H9 (cell line): Measurements from ENCODE around the gene FBXL5. TPM values are rescaled to one million over a fixed set of nuclear protein-coding genes. Genes with fewer than 3 reads are reported as not detected.

Experiments
- DNase-seq: peaks from one replicate; pipeline ENCODE4 v3.0.0-alpha.2; 2017
- H2AFZ ChIP-seq: one replicate; pipeline ENCODE4 v1.6.1; 2013; ENCODE audit warnings: mild to moderate bottlenecking, low read length, control low read depth, moderate library complexity
- H2AK5ac ChIP-seq: 2 replicates; pipeline ENCODE4 v1.6.1; 2013; ENCODE audit warnings: low read length, control low read depth, mixed read lengths; ENCODE audit not compliant: insufficient read length
- H2BK120ac ChIP-seq: one replicate; pipeline ENCODE4 v1.6.1; 2013; ENCODE audit warnings: low read depth, mild to moderate bottlenecking, low read length, control low read depth, inconsistent platforms; ENCODE audit not compliant: poor library complexity, severe bottlenecking
- H2BK12ac ChIP-seq: 2 replicates; pipeline ENCODE4 v1.6.1; 2013; ENCODE audit warnings: low read length, control low read depth, mixed read lengths, low read depth; ENCODE audit not compliant: insufficient read length
- H2BK15ac ChIP-seq: 2 replicates; pipeline ENCODE4 v1.6.1; 2013; ENCODE audit warnings: low read depth, low read length, control low read depth
- H2BK20ac ChIP-seq: one replicate; pipeline ENCODE4 v1.6.1; 2013; ENCODE audit warnings: low read depth, mild to moderate bottlenecking, low read length, control low read depth, inconsistent platforms; ENCODE audit not compliant: poor library complexity, severe bottlenecking
- H2BK5ac ChIP-seq: 2 replicates; pipeline ENCODE4 v1.6.1; 2013; ENCODE audit warnings: low read length, control low read depth, mixed read lengths; ENCODE audit not compliant: insufficient read length
- H3K14ac ChIP-seq: 2 replicates; pipeline ENCODE4 v1.6.1; 2013; ENCODE audit warnings: low read length, control low read depth; ENCODE audit not compliant: insufficient read depth
- H3K18ac ChIP-seq: 2 replicates; pipeline ENCODE4 v1.6.1; 2013; ENCODE audit warnings: low read depth, mild to moderate bottlenecking, mixed read lengths, low read length, control low read depth; ENCODE audit not compliant: insufficient read length
- H3K23ac ChIP-seq: 2 replicates; pipeline ENCODE4 v1.6.1; 2013; ENCODE audit warnings: low read length, control low read depth, mixed read lengths, low read depth; ENCODE audit not compliant: insufficient read length
- H3K23me2 ChIP-seq: 2 replicates; pipeline ENCODE4 v1.6.1; 2013; ENCODE audit warnings: low read depth, mild to moderate bottlenecking, mixed read lengths, low read length, control low read depth; ENCODE audit not compliant: insufficient read length, poor library complexity, severe bottlenecking
- H3K27ac ChIP-seq: 2 replicates; pipeline ENCODE4 v1.5.1; 2013; ENCODE audit warnings: low read length, control low read depth, mixed read lengths, low read depth; ENCODE audit not compliant: insufficient read length
- H3K27me3 ChIP-seq: 2 replicates; pipeline ENCODE4 v1.6.1; 2013; ENCODE audit warnings: low read length, control low read depth, inconsistent platforms; ENCODE audit not compliant: insufficient read depth
- H3K4ac ChIP-seq: 2 replicates; pipeline ENCODE4 v1.6.1; 2013; ENCODE audit warnings: low read depth, mild to moderate bottlenecking, control low read depth, inconsistent platforms, low read length, moderate library complexity
- H3K4me1 ChIP-seq: 2 replicates; pipeline ENCODE4 v1.6.1; 2013; ENCODE audit warnings: low read length, control low read depth, inconsistent platforms; ENCODE audit not compliant: insufficient read depth
- H3K4me2 ChIP-seq: 2 replicates; pipeline ENCODE4 v1.6.1; 2013; ENCODE audit warnings: low read length, control low read depth, mixed read lengths; ENCODE audit not compliant: insufficient read length, insufficient read depth
- H3K56ac ChIP-seq: 2 replicates; pipeline ENCODE4 v1.6.1; 2013; ENCODE audit warnings: low read depth, mild to moderate bottlenecking, mixed read lengths, low read length, control low read depth; ENCODE audit not compliant: insufficient read length
- H3K79me1 ChIP-seq: 2 replicates; pipeline ENCODE4 v1.6.1; 2013; ENCODE audit warnings: low read depth, mild to moderate bottlenecking, moderate library complexity, low read length, control low read depth, inconsistent platforms; ENCODE audit not compliant: insufficient read depth, poor library complexity, severe bottlenecking
- H3K79me2 ChIP-seq: 2 replicates; pipeline ENCODE4 v1.6.1; 2013; ENCODE audit warnings: low read length, control low read depth, inconsistent platforms; ENCODE audit not compliant: insufficient read depth
- H3K9ac ChIP-seq: 2 replicates; pipeline ENCODE4 v1.6.1; 2013; ENCODE audit warnings: low read length, control low read depth, mixed read lengths; ENCODE audit not compliant: insufficient read length; ENCODE audit errors: extremely low read depth
- H3K9me3 ChIP-seq: one replicate; pipeline ENCODE4 v1.6.1; 2013; ENCODE audit warnings: low read depth, low read length, inconsistent platforms; ENCODE audit not compliant: control insufficient read depth
- H3T11ph ChIP-seq: one replicate; pipeline ENCODE4 v1.6.1; 2013; ENCODE audit warnings: mild to moderate bottlenecking, low read length, control low read depth, inconsistent platforms
- H4K20me1 ChIP-seq: one replicate; pipeline ENCODE4 v1.6.1; 2013; ENCODE audit not compliant: control insufficient read depth, insufficient read length, insufficient read depth
- H4K5ac ChIP-seq: 2 replicates; pipeline ENCODE4 v1.6.1; 2013; ENCODE audit warnings: low read depth, mild to moderate bottlenecking, mixed read lengths, low read length, control low read depth; ENCODE audit not compliant: insufficient read length
- H4K8ac ChIP-seq: replicated peaks from 2 replicates; pipeline ENCODE4 v1.6.1; 2013; ENCODE audit warnings: low read length, control low read depth, mixed read lengths, low read depth; ENCODE audit not compliant: insufficient read length
- H4K91ac ChIP-seq: 2 replicates; pipeline ENCODE4 v1.6.1; 2013; ENCODE audit warnings: low read depth, mild to moderate bottlenecking, moderate library complexity, mixed read lengths, low read length, control low read depth; ENCODE audit not compliant: insufficient read length
- H3K27ac Mint-ChIP-seq, 3 experiments: 2 replicates in 2 of 3; 3 replicates in 1 of 3; pipeline ENCODE4 v1.8.0; 2020 to 2021; ENCODE audit warnings: mixed read lengths in 3 of 3, mild to moderate bottlenecking in 1 of 3, moderate library complexity in 1 of 3
- H3K27me3 Mint-ChIP-seq: 2 replicates; pipeline ENCODE4 v1.8.0; 2021; ENCODE audit warnings: low read depth, mild to moderate bottlenecking, moderate library complexity, mixed read lengths
- H3K36me3 Mint-ChIP-seq, 3 experiments: 2 replicates in 2 of 3; 3 replicates in 1 of 3; pipeline ENCODE4 v1.8.0; 2020 to 2021; ENCODE audit warnings: low read depth in 3 of 3, mixed read lengths in 3 of 3; ENCODE audit not compliant: insufficient read depth in 1 of 3
- H3K4me1 Mint-ChIP-seq, 2 experiments: 2 replicates each; pipeline ENCODE4 v1.8.0; 2020; ENCODE audit warnings: mixed read lengths in 2 of 2
- H3K4me3 Mint-ChIP-seq, 2 experiments: 2 replicates in 1 of 2; 3 replicates in 1 of 2; pipeline ENCODE4 v1.8.0; 2020 to 2021; ENCODE audit warnings: mild to moderate bottlenecking in 2 of 2, mixed read lengths in 2 of 2, moderate library complexity in 1 of 2
- H3K9me3 Mint-ChIP-seq, 2 experiments: 2 replicates in 1 of 2; 3 replicates in 1 of 2; pipeline ENCODE4 v1.8.0; 2020; ENCODE audit warnings: mild to moderate bottlenecking in 2 of 2, mixed read lengths in 2 of 2, moderate library complexity in 1 of 2
- CTCF ChIP-seq: fragments of 200-600 bp; sonication (generic); conservative IDR thresholded peaks from 3 replicates; pipeline ENCODE4 v1.8.0; 2021; ENCODE audit warnings: antibody characterized with exemption, mild to moderate bottlenecking
- WGBS: extraction: QIAGEN DNeasy Blood & Tissue Kit; methylation state at CpG from one replicate; pipeline ENCODE4 v1.1.7; 2013; ENCODE audit warnings: missing lambda C conversion rate, low lambda C conversion rate, mixed read lengths; ENCODE audit not compliant: insufficient read length; ENCODE audit errors: extremely low coverage; 5-methylcytosine and 5-hydroxymethylcytosine counted together
- total RNA-seq: library from RNA; stranded (reverse); gene quantifications from 2 replicates; pipeline ENCODE4 v1.2.1, GENCODE V29; 2021

Gene FBXL5
- total RNA-seq, 1 experiment from 2014 or later = 57.6 TPM

- H2BK120ac ChIP-seq = no peak overlapping the region
- H3K4ac ChIP-seq = no peak overlapping the region
- no peak overlapping the region for H3K4me2 ChIP-seq
- Mint-ChIP-seq H3K27me3 (no peaks in the 10 kb centered on the region), H3K27ac (no peak overlapping the region), H3K9me3 (peaks cover 0 to 6% of the 10 kb centered on the region in 2 experiments; a peak in 1 of 5 replicates), H3K4me3 (no peak overlapping the region), H3K4me1 (peaks cover 10 to 13% of the 10 kb centered on the region in 2 experiments), H3K36me3 (peaks cover 17 to 23% (median 19%) of the 10 kb centered on the region in 3 experiments)
- no peaks in the 10 kb centered on the region for H3K79me2 ChIP-seq
- no peaks in the 10 kb centered on the region for H3K23me2 ChIP-seq
- no peak overlapping the region for H3K23ac ChIP-seq
- H2BK12ac ChIP-seq = no peak overlapping the region
- H2BK20ac ChIP-seq = no peak overlapping the region
- no peak overlapping the region for H2BK5ac ChIP-seq
- no peak overlapping the region for H3K56ac ChIP-seq
- H2BK15ac ChIP-seq = no peak overlapping the region
- TF ChIP-seq CTCF = no peak
- H4K20me1 ChIP-seq = no peaks in the 10 kb centered on the region
- H2AFZ ChIP-seq = no peak overlapping the region
- no peak overlapping the region for H3K14ac ChIP-seq
- no peak overlapping the region for H4K5ac ChIP-seq
- no peak overlapping the region for H4K8ac ChIP-seq
- H3K9ac ChIP-seq = no peak overlapping the region
- no peak overlapping the region for H3T11ph ChIP-seq
- H3K27ac ChIP-seq = no peak overlapping the region
- DNase-seq = no peak
- H3K27me3 ChIP-seq = no peaks in the 10 kb centered on the region
- H3K9me3 ChIP-seq = no peaks in the 10 kb centered on the region
- no CpG with 5 or more reads among the region's 2 CpGs for WGBS
- H3K18ac ChIP-seq = no peak overlapping the region
- H3K79me1 ChIP-seq = peaks cover 4% of the 10 kb centered on the region
- no peak overlapping the region for H4K91ac ChIP-seq
- no peaks in the 10 kb centered on the region for H3K4me1 ChIP-seq
- no peak overlapping the region for H2AK5ac ChIP-seq
These were observed 43.0 kb downstream of the FBXL5 start for GRCh38 chr4:15612136-15612535.
